ENCODE data around the gene KCTD1. TPM values are rescaled to one million over a fixed set of nuclear protein-coding genes. Genes with fewer than 3 reads are reported as not detected.

KCTD1 gene
- total and polyA plus RNA-seq, 11 donors, result 4.8 to 21.8 (median 8.9) TPM

DNA sequence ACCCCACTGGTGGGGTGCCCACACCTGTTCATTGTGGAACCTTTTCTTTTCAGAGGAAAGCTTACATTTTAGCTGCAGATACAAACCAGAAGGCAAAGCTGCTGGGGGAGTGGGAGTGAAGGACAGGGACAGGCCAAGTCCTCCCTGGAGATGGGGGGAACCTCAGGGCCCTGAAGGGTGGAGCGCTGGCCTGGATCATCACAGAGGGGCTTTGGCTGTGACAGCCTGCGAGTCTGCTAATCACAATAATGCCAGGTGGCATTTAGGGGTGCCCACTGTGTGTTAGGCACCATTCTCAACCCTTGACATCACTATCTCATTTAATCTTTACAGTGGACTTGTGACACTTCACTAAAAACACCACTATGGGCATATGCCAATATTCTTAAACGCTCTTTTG lies 27.4 kb downstream of the KCTD1 start:
- H3K36me3 ChIP-seq, result no peaks in the 10 kb centered on the region
- no peak for TF ChIP-seq POLR2A (IDR thresholded peaks at IDR 0.05)
- TF ChIP-seq, protein P1, sequence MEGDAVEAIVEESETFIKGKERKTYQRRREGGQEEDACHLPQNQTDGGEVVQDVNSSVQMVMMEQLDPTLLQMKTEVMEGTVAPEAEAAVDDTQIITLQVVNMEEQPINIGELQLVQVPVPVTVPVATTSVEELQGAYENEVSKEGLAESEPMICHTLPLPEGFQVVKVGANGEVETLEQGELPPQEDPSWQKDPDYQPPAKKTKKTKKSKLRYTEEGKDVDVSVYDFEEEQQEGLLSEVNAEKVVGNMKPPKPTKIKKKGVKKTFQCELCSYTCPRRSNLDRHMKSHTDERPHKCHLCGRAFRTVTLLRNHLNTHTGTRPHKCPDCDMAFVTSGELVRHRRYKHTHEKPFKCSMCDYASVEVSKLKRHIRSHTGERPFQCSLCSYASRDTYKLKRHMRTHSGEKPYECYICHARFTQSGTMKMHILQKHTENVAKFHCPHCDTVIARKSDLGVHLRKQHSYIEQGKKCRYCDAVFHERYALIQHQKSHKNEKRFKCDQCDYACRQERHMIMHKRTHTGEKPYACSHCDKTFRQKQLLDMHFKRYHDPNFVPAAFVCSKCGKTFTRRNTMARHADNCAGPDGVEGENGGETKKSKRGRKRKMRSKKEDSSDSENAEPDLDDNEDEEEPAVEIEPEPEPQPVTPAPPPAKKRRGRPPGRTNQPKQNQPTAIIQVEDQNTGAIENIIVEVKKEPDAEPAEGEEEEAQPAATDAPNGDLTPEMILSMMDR (IDR thresholded peaks at IDR 0.05), result no peak
- H3K4me3 ChIP-seq, result no peak overlapping the region
- no peaks in the 10 kb centered on the region for H3K27me3 ChIP-seq
- no peak for ATAC-seq
- no peak for DNase-seq
- 92 to 99% (median 94%) methylated on average over 3 of the region's 3 CpGs for WGBS, 4 donors
- peaks cover 0 to 17% (median 6%) of the 10 kb centered on the region in 12 donors for H3K4me1 ChIP-seq
- no peaks in the 10 kb centered on the region for H3K9me3 ChIP-seq
- no peak overlapping the region for H3K27ac ChIP-seq
- intact Hi-C loops (cut with DNase I), result no loop called here

DNA sequence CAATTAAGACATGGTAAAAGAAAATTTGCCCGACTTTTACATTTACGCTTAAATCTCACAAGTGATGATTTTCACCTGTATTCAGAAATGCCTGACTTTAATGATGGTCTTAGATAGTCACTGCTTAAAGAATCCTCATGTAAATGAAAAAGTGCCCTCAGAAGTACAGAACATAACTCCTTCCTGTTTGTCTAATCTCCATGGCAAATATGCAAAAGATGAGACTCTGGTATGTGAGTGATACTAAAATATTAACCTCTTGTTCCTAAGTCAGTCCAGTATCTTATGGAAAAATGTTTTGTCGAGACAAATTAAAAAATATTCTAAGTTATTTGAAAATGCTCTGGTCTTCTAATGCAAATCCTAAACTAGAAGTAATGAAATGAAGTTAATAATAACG lies 29.2 kb downstream of the KCTD1 start:
- Histone ChIP-seq H3K36me3 (no peaks in the 10 kb centered on the region), H3K9me3 (no peaks in the 10 kb centered on the region), H3K4me1 (peaks cover 0 to 27% (median 7%) of the 10 kb centered on the region in 12 donors), H3K27ac (no peak overlapping the region), H3K4me3 (no peak overlapping the region), H3K27me3 (no peaks in the 10 kb centered on the region)
- TF ChIP-seq, protein P1 (IDR thresholded peaks at IDR 0.05), result no peak
- TF ChIP-seq POLR2A (IDR thresholded peaks at IDR 0.05), result no peak
- intact Hi-C loops (cut with DNase I), result loop anchor here in 1 of 10 donors (10.0 kb wide), 1 partner anchor 54 kb away; no protein-coding TSS in a partner anchor
- WGBS, 4 donors, result 92 to 94% (median 93%) methylated on average over 4 of the region's 4 CpGs
- DNase-seq (no peak), ATAC-seq (no peak)

DNA sequence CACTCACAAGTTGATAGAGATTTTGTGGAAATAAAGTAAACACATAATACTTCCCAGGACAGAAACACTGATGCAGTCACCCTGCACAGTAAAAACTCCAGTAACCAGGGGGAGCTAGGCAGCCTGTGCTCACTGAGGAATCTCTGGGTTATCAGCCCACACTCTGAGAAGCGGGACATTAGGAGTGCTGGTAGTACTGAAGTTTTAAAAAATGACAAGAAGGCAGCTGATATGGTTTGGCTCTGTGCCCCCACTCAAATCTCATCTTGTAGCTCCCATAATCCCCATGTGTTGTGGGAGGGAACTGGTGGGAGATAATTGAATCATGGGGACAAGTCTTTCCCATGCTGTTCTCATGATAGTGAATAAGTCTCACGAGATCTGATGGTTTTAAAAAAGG lies 31.4 kb downstream of the KCTD1 start:
- Histone ChIP-seq H3K4me1 (peaks cover 0 to 36% (median 8%) of the 10 kb centered on the region in 12 donors), H3K4me3 (no peak overlapping the region), H3K36me3 (no peaks in the 10 kb centered on the region), H3K27ac (no peak overlapping the region), H3K9me3 (no peaks in the 10 kb centered on the region), H3K27me3 (no peaks in the 10 kb centered on the region)
- whole genome bisulfite sequencing, 4 donors, result 63 to 72% (median 64%) methylated on average over 2 of the region's 2 CpGs
- DNase-seq (no peak), ATAC-seq (peak in 1 of 4 donors; percentile 32)
- TF ChIP-seq, protein P1 (IDR thresholded peaks at IDR 0.05), result peak in 1 of 12 donors; percentile 3
- TF ChIP-seq POLR2A (IDR thresholded peaks at IDR 0.05), result no peak
- intact Hi-C loops (cut with DNase I), result loop anchor here in 1 of 10 donors (10.0 kb wide), 1 partner anchor 52 kb away; no protein-coding TSS in a partner anchor

DNA sequence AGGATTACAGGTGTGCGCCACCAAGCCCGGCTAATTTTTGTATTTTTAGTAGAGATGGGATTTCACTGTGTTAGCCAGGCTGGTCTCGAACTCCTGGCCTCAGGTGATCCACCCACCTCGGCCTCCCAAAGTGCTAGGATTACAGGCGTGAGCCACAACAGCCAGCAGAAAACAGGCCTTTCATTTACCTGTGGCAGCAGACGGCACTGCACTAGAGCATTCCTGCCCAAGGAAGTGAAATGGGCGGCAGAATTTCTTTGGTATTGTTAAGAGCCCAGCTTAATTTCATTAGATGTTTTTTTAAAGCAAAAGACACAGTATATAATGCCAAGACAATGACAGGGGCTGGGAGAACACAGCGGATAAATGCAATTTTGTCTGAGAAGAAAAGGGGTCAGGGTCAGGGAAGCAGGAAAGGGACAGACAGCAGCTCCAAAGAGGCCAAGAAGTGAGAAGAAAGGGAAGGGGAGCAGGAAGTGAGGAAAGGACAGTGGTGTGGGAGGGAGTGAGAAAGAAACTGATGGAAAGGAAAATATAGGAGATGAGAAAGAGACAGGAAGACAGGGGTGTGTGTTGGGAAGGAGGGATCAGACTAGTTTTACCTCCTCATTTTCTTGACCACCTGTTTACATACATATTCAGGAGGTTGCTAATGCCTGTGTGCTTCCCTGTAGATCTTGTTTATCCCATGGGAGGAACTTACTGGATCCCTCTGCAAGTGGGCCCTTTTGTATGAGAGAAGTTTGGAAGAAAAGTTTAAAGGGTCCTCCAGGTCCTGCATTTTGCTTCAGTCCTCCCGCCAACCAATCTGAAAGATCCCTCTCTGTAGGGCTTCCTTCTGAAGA lies 32.5 kb downstream of the KCTD1 start:
- Histone ChIP-seq H3K4me1 (peaks cover 0 to 47% (median 15%) of the 10 kb centered on the region in 12 donors), H3K9me3 (no peaks in the 10 kb centered on the region), H3K27me3 (no peaks in the 10 kb centered on the region), H3K27ac (no peak overlapping the region), H3K4me3 (no peak overlapping the region), H3K36me3 (no peaks in the 10 kb centered on the region)
- DNase-seq (no peak), ATAC-seq (no peak)
- intact Hi-C loops (cut with DNase I), result loop anchor here in 1 of 10 donors (10.0 kb wide), 1 partner anchor 51 kb away; no protein-coding TSS in a partner anchor
- 85 to 92% (median 90%) methylated on average over 9 of the region's 9 CpGs for WGBS, 4 donors
- TF ChIP-seq, protein P1 (IDR thresholded peaks at IDR 0.05), result no peak
- no peak for TF ChIP-seq POLR2A (IDR thresholded peaks at IDR 0.05)
